Stimulated activated CD4-positive, alpha-beta T cell treated with anti-CD3 and anti-CD28 coated beads, Interleukin-15, amount 100 ng/mL, for 48 hours (primary cell): ENCODE measurements around the gene KCNJ5.

Source experiments
- DNase-seq, 2 donors: peaks; one replicate each; pipeline ENCODE4 v3.0.0-alpha.2; 2020; ENCODE audit warnings: low read depth in 2 of 2

The KCNJ5 gene

GRCh38 chr11:128895526-128895925 lies 4.4 kb downstream of the KCNJ5 start:
- no peak for DNase-seq

- no peak for DNase-seq
Observed at GRCh38 chr11:128896356-128896755, 5.2 kb downstream of the KCNJ5 start.

GRCh38 chr11:128897826-128898225 lies 6.7 kb downstream of the KCNJ5 start:
- DNase-seq = no peak

- DNase-seq = no peak
Observed at GRCh38 chr11:128898580-128899344, 7.6 kb downstream of the KCNJ5 start.

GRCh38 chr11:128900468-128900867 lies 9.3 kb downstream of the KCNJ5 start:
- no peak for DNase-seq

- DNase-seq = no peak
Observed at GRCh38 chr11:128901653-128902514, 10.7 kb downstream of the KCNJ5 start.

GRCh38 chr11:128902515-128903066 lies 11.4 kb downstream of the KCNJ5 start:
- no peak for DNase-seq

- DNase-seq = no peak
Observed at GRCh38 chr11:128903248-128904061, 12.3 kb downstream of the KCNJ5 start.

- DNase-seq = no peak
Observed at GRCh38 chr11:128904303-128904655, 13.1 kb downstream of the KCNJ5 start.

GRCh38 chr11:128904656-128905344 lies 13.6 kb downstream of the KCNJ5 start:
- DNase-seq = no peak

- no peak for DNase-seq
Observed at GRCh38 chr11:128905345-128906184, 14.4 kb downstream of the KCNJ5 start.

- DNase-seq = no peak
Observed at GRCh38 chr11:128906185-128907050, 15.3 kb downstream of the KCNJ5 start.

- no peak for DNase-seq
Observed at GRCh38 chr11:128907585-128907984, 16.4 kb downstream of the KCNJ5 start.

GRCh38 chr11:128908391-128909246 lies 17.5 kb downstream of the KCNJ5 start:
- DNase-seq = no peak

- no peak for DNase-seq
Observed at GRCh38 chr11:128909438-128910125, 18.4 kb downstream of the KCNJ5 start.

GRCh38 chr11:128910576-128910975 lies 19.4 kb downstream of the KCNJ5 start:
- DNase-seq = no peak

GRCh38 chr11:128911239-128911638 lies 20.1 kb downstream of the KCNJ5 start:
- no peak for DNase-seq

GRCh38 chr11:128911701-128912100 lies 20.5 kb downstream of the KCNJ5 start:
- no peak for DNase-seq
